ENCODE data around the gene TP53. TPM values are rescaled to one million over a fixed set of nuclear protein-coding genes. Genes with fewer than 3 reads are reported as not detected.

TP53 gene
- total and polyA plus RNA-seq, 9 donors, result 17.9 to 51.8 (median 40.5) TPM

- Histone ChIP-seq H3K4me3 (ENCODE audit: low read length) (peak within 1 kb of the TSS; percentile 66), H3K9me3 (replicated peaks; ENCODE audit: control insufficient read depth, low read depth, low read length) (no peaks in the 10 kb centered on the region), H3K36me3 (ENCODE audit: control insufficient read depth, insufficient read depth, low read length) (no peaks in the 10 kb centered on the region), H3K27me3 (ENCODE audit: control insufficient read depth, insufficient read depth, low read length) (peaks cover 53% of the 10 kb centered on the region), H3K27ac (ENCODE audit: low read length) (no peak within 1 kb of the TSS), H3K4me1 (ENCODE audit: control insufficient read depth, insufficient read depth, low read length) (peaks cover 30% of the 10 kb centered on the region)
- WGBS (ENCODE audit: insufficient coverage), result under 1% methylated on average over 56 of the region's 64 CpGs
- peak; percentile 97 for DNase-seq
Observed at GRCh38 chr17:7716901-7717755, 29.8 kb upstream of the TP53 start, which contains the start of gene DNAH2. Gene DNAH2 (plus strand): TSS chr17:7717744. CDS start chr17:7719735, 1,991 bp downstream.

DNA sequence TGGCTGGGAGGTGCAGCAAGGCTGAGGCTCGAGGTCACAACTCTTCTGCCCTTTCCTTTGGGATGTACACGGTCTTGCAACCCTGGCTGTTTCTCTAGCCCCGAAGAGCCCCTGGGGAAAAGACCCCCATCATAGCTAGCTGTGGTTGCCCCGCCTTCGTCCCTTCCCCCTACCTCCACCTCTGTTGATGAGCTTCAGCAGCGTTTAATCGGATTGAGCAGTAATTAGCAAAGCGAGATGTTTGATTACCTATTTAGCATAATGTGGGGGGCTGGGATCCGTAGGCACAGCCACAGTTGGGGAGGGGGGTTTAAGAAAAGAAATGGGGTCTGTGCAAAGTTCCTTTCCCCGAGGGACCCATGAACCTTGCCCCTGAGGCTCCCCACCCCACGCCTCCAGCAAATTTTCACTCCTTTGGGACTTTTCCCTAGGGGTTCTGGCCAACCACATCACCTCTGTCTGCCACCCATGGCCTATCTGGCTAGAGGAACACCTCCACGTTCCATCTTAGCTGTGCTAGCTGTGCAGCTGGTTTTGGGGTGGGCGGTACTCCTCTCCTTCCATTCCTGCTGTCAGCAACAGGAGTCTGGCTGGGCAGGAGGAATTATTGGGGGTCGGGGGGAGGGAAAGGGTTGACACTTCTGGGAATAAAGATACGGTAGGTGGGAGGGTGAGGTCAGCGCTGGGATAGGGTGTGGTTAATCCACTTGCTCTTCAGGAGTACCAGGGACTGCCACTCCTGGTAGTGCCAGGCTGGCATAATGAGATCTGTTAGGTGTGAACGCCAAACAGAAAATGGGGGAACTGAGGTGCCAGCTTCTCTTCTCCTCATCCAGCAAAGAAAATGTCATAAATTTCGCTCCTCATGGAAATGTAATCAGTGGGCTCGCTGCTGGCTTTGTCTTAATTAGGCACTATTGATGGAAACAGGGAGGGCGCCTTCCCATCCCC lies 28.9 kb upstream of the TP53 start:
- DNase-seq, result no peak
- H3K36me3 ChIP-seq (ENCODE audit: control insufficient read depth, insufficient read depth, low read length), result no peaks in the 10 kb centered on the region
- H3K4me3 ChIP-seq (ENCODE audit: low read length), result peak overlapping the region; percentile 66
- peaks cover 62% of the 10 kb centered on the region for H3K27me3 ChIP-seq (ENCODE audit: control insufficient read depth, insufficient read depth, low read length)
- H3K4me1 ChIP-seq (ENCODE audit: control insufficient read depth, insufficient read depth, low read length), result peaks cover 30% of the 10 kb centered on the region
- no peak overlapping the region for H3K27ac ChIP-seq (ENCODE audit: low read length)
- 15% methylated on average over 8 of the region's 20 CpGs for WGBS (ENCODE audit: insufficient coverage)
- H3K9me3 ChIP-seq (replicated peaks; ENCODE audit: control insufficient read depth, low read depth, low read length), result no peaks in the 10 kb centered on the region

- Histone ChIP-seq H3K27me3 (ENCODE audit: control insufficient read depth, insufficient read depth, low read length) (peaks cover 63% of the 10 kb centered on the region), H3K4me1 (ENCODE audit: control insufficient read depth, insufficient read depth, low read length) (peaks cover 26% of the 10 kb centered on the region), H3K36me3 (ENCODE audit: control insufficient read depth, insufficient read depth, low read length) (no peaks in the 10 kb centered on the region), H3K9me3 (replicated peaks; ENCODE audit: control insufficient read depth, low read depth, low read length) (no peaks in the 10 kb centered on the region), H3K4me3 (ENCODE audit: low read length) (no peak overlapping the region), H3K27ac (ENCODE audit: low read length) (no peak overlapping the region)
- WGBS (ENCODE audit: insufficient coverage), result 58% methylated on average over 4 of the region's 10 CpGs
- no peak for DNase-seq
Observed at GRCh38 chr17:7714721-7715594, 27.7 kb upstream of the TP53 start.

DNA sequence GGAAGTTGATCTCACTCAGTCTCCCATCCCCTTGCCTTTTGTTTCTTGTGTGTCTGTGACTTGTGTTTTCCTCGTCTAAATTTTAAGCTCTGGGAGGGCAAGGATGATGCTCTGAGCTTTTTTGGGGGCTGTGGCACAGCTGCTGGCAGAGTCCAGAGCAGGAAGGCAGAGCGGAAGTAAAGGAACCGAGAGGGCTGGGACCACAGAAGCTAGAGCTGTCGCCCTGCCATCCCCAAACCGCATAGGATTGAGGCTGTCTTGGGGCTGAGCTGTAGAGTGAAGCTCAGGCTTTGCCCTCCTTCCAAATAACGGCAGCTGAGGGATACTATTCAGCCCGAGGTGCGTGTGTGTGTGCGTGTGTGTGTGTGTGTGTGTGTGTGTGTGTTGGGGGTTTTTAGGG lies 26.5 kb upstream of the TP53 start:
- DNase-seq, result no peak
- no peaks in the 10 kb centered on the region for H3K36me3 ChIP-seq (ENCODE audit: control insufficient read depth, insufficient read depth, low read length)
- H3K4me3 ChIP-seq (ENCODE audit: low read length), result no peak overlapping the region
- H3K27ac ChIP-seq (ENCODE audit: low read length), result no peak overlapping the region
- H3K27me3 ChIP-seq (ENCODE audit: control insufficient read depth, insufficient read depth, low read length), result peaks cover 63% of the 10 kb centered on the region
- H3K9me3 ChIP-seq (replicated peaks; ENCODE audit: control insufficient read depth, low read depth, low read length), result no peaks in the 10 kb centered on the region
- 30% methylated on average over 4 of the region's 9 CpGs for WGBS (ENCODE audit: insufficient coverage)
- H3K4me1 ChIP-seq (ENCODE audit: control insufficient read depth, insufficient read depth, low read length), result peaks cover 21% of the 10 kb centered on the region

- H3K4me1 ChIP-seq (ENCODE audit: control insufficient read depth, insufficient read depth, low read length), result peaks cover 10% of the 10 kb centered on the region
- WGBS (ENCODE audit: insufficient coverage), result no CpG with 5 or more reads among the region's 19 CpGs
- H3K27ac ChIP-seq (ENCODE audit: low read length), result no peak overlapping the region
- DNase-seq, result no peak
- no peak overlapping the region for H3K4me3 ChIP-seq (ENCODE audit: low read length)
- peaks cover 63% of the 10 kb centered on the region for H3K27me3 ChIP-seq (ENCODE audit: control insufficient read depth, insufficient read depth, low read length)
- H3K9me3 ChIP-seq (replicated peaks; ENCODE audit: control insufficient read depth, low read depth, low read length), result no peaks in the 10 kb centered on the region
- H3K36me3 ChIP-seq (ENCODE audit: control insufficient read depth, insufficient read depth, low read length), result no peaks in the 10 kb centered on the region
Observed at GRCh38 chr17:7712111-7712771, 25.0 kb upstream of the TP53 start.

DNA sequence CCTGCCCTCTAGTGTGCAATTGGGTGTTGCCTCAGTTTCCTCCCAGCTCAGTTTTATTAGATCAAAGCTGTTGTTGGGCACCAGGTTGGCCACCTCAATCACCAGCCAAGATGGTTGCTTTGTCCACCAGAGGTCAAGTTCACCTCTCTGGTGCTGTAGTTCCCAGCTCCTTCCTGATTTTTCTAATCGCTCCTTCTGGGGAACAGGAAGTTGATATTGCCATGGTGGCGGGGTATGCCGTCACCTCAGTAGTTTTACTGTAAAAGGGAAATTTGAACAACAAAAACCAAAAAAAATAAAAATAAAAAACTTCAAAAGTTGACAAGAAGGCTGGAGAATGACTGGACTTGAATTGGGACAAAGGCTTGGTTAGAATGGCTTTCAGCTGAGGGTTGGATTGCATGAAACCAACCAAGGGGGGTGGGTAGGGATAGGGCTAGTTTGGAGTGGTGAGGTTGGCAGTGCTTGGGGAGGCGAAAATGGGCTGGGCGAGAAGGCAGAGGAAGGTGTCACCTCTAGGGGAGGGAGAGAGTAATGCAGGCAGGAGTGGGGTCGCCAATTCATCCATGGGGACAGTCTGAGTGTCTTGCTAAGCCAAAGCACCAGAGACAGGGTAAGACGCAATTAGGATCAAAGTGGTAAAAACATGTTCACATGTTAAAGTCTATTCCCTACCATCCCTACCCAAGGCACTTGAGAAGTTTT lies 23.9 kb upstream of the TP53 start:
- H3K27me3 ChIP-seq (ENCODE audit: control insufficient read depth, insufficient read depth, low read length), result peaks cover 65% of the 10 kb centered on the region
- DNase-seq, result no peak
- no peak overlapping the region for H3K4me3 ChIP-seq (ENCODE audit: low read length)
- no peaks in the 10 kb centered on the region for H3K9me3 ChIP-seq (replicated peaks; ENCODE audit: control insufficient read depth, low read depth, low read length)
- H3K4me1 ChIP-seq (ENCODE audit: control insufficient read depth, insufficient read depth, low read length), result peaks cover 6% of the 10 kb centered on the region
- 64% methylated on average over 3 of the region's 7 CpGs for WGBS (ENCODE audit: insufficient coverage)
- no peaks in the 10 kb centered on the region for H3K36me3 ChIP-seq (ENCODE audit: control insufficient read depth, insufficient read depth, low read length)
- H3K27ac ChIP-seq (ENCODE audit: low read length), result no peak overlapping the region

GRCh38 chr17:7710301-7710700 lies 23.0 kb upstream of the TP53 start:
- WGBS (ENCODE audit: insufficient coverage), result 82% methylated on average over 5 of the region's 7 CpGs
- no peak overlapping the region for H3K4me3 ChIP-seq (ENCODE audit: low read length)
- no peak overlapping the region for H3K27ac ChIP-seq (ENCODE audit: low read length)
- H3K27me3 ChIP-seq (ENCODE audit: control insufficient read depth, insufficient read depth, low read length), result peaks cover 65% of the 10 kb centered on the region
- H3K9me3 ChIP-seq (replicated peaks; ENCODE audit: control insufficient read depth, low read depth, low read length), result no peaks in the 10 kb centered on the region
- DNase-seq, result no peak
- no peaks in the 10 kb centered on the region for H3K36me3 ChIP-seq (ENCODE audit: control insufficient read depth, insufficient read depth, low read length)
- peaks cover 12% of the 10 kb centered on the region for H3K4me1 ChIP-seq (ENCODE audit: control insufficient read depth, insufficient read depth, low read length)

- Histone ChIP-seq H3K27ac (ENCODE audit: low read length) (no peak overlapping the region), H3K27me3 (ENCODE audit: control insufficient read depth, insufficient read depth, low read length) (peaks cover 69% of the 10 kb centered on the region), H3K4me1 (ENCODE audit: control insufficient read depth, insufficient read depth, low read length) (peaks cover 23% of the 10 kb centered on the region), H3K9me3 (replicated peaks; ENCODE audit: control insufficient read depth, low read depth, low read length) (no peaks in the 10 kb centered on the region), H3K36me3 (ENCODE audit: control insufficient read depth, insufficient read depth, low read length) (no peaks in the 10 kb centered on the region), H3K4me3 (ENCODE audit: low read length) (no peak overlapping the region)
- DNase-seq, result no peak
- WGBS (ENCODE audit: insufficient coverage), result 81% methylated on average over 4 of the region's 11 CpGs
Observed at GRCh38 chr17:7709031-7709430, 21.7 kb upstream of the TP53 start.

All from muscle of leg (tissue), 11 donors.